Endodermal cell (in vitro differentiated cells): ENCODE results near the gene XNDC1N. TPM values are rescaled to one million over a fixed set of nuclear protein-coding genes. Genes with fewer than 3 reads are reported as not detected.

Source experiments
- DNase-seq: peaks from one replicate; pipeline ENCODE4 v3.0.0-alpha.2; 2017
- H3K27ac ChIP-seq: 2 replicates; pipeline ENCODE4 v1.5.1; 2013; ENCODE audit warnings: mild to moderate bottlenecking, low read depth, low read length, moderate library complexity
- H3K27me3 ChIP-seq: 2 replicates; pipeline ENCODE4 v1.6.1; 2013; ENCODE audit warnings: mild to moderate bottlenecking, low read length, moderate library complexity; ENCODE audit not compliant: insufficient read depth, control insufficient read depth, poor library complexity, severe bottlenecking
- H3K36me3 ChIP-seq: 2 replicates; pipeline ENCODE4 v1.7.0; 2013; ENCODE audit warnings: mild to moderate bottlenecking, low read length, moderate library complexity; ENCODE audit not compliant: control insufficient read depth, insufficient read depth
- H3K4me1 ChIP-seq: one replicate; pipeline ENCODE4 v1.7.0; 2013; ENCODE audit warnings: low read length; ENCODE audit not compliant: control insufficient read depth, insufficient read depth
- H3K4me3 ChIP-seq: 2 replicates; pipeline ENCODE4 v1.5.1; 2013; ENCODE audit warnings: mild to moderate bottlenecking, low read length, moderate library complexity
- H3K9ac ChIP-seq: 2 replicates; pipeline ENCODE4 v1.6.1; 2013; ENCODE audit warnings: mild to moderate bottlenecking, low read length, moderate library complexity; ENCODE audit not compliant: poor library complexity, severe bottlenecking; ENCODE audit errors: extremely low read depth
- H3K9me3 ChIP-seq: 2 replicates; pipeline ENCODE4 v1.6.1; 2013; ENCODE audit warnings: mild to moderate bottlenecking, low read length, moderate library complexity; ENCODE audit not compliant: control insufficient read depth
- H3K27ac Mint-ChIP-seq: 2 replicates; pipeline ENCODE4 v1.8.0; 2020; ENCODE audit warnings: mixed read lengths
- H3K27me3 Mint-ChIP-seq: 2 replicates; pipeline ENCODE4 v1.8.0; 2021; ENCODE audit warnings: mild to moderate bottlenecking, mixed read lengths; ENCODE audit not compliant: insufficient read depth
- H3K36me3 Mint-ChIP-seq: 2 replicates; pipeline ENCODE4 v1.8.0; 2020; ENCODE audit warnings: low read depth, mixed read lengths
- H3K4me1 Mint-ChIP-seq: 2 replicates; pipeline ENCODE4 v1.8.0; 2020; ENCODE audit warnings: mixed read lengths
- H3K4me3 Mint-ChIP-seq: 2 replicates; pipeline ENCODE4 v1.8.0; 2020; ENCODE audit warnings: mild to moderate bottlenecking, moderate library complexity, mixed read lengths
- H3K9me3 Mint-ChIP-seq: 2 replicates; pipeline ENCODE4 v1.8.0; 2020; ENCODE audit warnings: mild to moderate bottlenecking, mixed read lengths
- WGBS, 2 experiments: methylation state at CpG; one replicate each; pipeline versions ENCODE4 v1.1.5 to v1.1.7; 2013; ENCODE audit warnings: missing lambda C conversion rate in 2 of 2, mixed read lengths in 1 of 2; ENCODE audit not compliant: insufficient coverage in 1 of 2, insufficient read length in 1 of 2; 5-methylcytosine and 5-hydroxymethylcytosine counted together
- total RNA-seq, 2 donors: library from RNA; stranded (reverse); fragmentation: NEBNext Ultra II Directional in 1 of 2; extraction: Animal tissue kit (Norgen Biotek cat#: 25700) in 1 of 2; gene quantifications; 2 replicates in 1 of 2; 3 replicates in 1 of 2; pipeline ENCODE4 v1.2.1, GENCODE V29; 2021
- TF ChIP-seq, protein P1 (sequence below): fragments of 200-600 bp; sonication (generic); conservative IDR thresholded peaks from 2 replicates; pipeline ENCODE4 v1.5.0; 2021; ENCODE audit warnings: antibody characterized with exemption, mild to moderate bottlenecking

The XNDC1N gene
- total RNA-seq, 2 donors from 2014 or later = 11.4 to 15.2 TPM

DNA sequence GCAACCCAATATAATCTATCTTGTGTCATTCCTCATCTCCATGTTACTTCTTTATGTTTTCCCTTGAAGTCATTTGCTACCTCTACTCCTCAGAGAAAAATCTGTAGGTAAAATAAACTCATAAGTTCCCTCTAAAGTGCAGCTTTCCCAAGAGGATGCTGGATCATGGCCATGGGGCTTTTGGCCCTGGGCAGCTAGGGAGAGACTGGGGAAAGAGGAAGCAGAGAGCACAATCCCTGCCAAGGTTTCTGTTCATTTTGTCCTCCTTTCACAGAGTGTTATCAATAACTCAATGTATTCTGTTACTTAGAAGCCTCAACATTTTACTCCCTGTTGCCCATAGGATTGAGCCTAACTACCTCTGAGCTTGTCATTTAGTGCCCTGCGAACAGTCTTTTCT lies 9.4 kb upstream of the XNDC1N start:
- no peak for DNase-seq
- peaks cover 15% of the 10 kb centered on the region for H3K36me3 Mint-ChIP-seq
- H3K36me3 ChIP-seq = peaks cover 6% of the 10 kb centered on the region
- no peaks in the 10 kb centered on the region for H3K27me3 ChIP-seq
- H3K27ac ChIP-seq = no peak overlapping the region
- WGBS, 2 experiments = 100% methylated on average over 1 of the region's 1 CpG
- no peak overlapping the region for H3K4me3 ChIP-seq
- H3K4me1 Mint-ChIP-seq = peaks cover 2% of the 10 kb centered on the region
- no peaks in the 10 kb centered on the region for H3K9me3 ChIP-seq
- no peak overlapping the region for H3K9ac ChIP-seq
- no peaks in the 10 kb centered on the region for H3K4me1 ChIP-seq
- no peaks in the 10 kb centered on the region for H3K27me3 Mint-ChIP-seq
- H3K4me3 Mint-ChIP-seq = no peak overlapping the region
- H3K27ac Mint-ChIP-seq = no peak overlapping the region
- no peaks in the 10 kb centered on the region for H3K9me3 Mint-ChIP-seq
- TF ChIP-seq, protein P1, sequence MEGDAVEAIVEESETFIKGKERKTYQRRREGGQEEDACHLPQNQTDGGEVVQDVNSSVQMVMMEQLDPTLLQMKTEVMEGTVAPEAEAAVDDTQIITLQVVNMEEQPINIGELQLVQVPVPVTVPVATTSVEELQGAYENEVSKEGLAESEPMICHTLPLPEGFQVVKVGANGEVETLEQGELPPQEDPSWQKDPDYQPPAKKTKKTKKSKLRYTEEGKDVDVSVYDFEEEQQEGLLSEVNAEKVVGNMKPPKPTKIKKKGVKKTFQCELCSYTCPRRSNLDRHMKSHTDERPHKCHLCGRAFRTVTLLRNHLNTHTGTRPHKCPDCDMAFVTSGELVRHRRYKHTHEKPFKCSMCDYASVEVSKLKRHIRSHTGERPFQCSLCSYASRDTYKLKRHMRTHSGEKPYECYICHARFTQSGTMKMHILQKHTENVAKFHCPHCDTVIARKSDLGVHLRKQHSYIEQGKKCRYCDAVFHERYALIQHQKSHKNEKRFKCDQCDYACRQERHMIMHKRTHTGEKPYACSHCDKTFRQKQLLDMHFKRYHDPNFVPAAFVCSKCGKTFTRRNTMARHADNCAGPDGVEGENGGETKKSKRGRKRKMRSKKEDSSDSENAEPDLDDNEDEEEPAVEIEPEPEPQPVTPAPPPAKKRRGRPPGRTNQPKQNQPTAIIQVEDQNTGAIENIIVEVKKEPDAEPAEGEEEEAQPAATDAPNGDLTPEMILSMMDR = no peak

DNA sequence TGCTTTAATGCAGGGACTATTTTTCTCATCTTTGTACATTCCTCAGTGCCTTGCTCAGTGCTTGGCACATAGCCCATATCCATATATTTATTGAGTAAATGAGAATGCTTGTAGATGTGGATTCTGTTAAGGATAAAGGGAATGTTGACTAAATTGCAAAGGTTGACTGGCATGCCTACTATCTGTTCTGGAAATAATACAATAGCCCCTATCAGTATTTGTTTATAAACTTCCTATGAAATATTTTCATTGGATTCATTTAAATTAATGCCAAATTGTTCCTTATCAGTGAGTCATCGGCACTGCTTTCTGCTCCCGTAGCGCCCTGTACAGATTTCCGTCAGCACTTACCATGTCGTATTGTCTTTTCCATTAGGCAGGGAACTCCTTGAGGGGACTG lies 8.4 kb upstream of the XNDC1N start:
- Histone ChIP-seq H3K4me1 (no peaks in the 10 kb centered on the region), H3K27ac (no peak overlapping the region), H3K27me3 (no peaks in the 10 kb centered on the region), H3K4me3 (no peak overlapping the region), H3K9me3 (no peaks in the 10 kb centered on the region), H3K36me3 (peaks cover 6% of the 10 kb centered on the region), H3K9ac (no peak overlapping the region)
- Mint-ChIP-seq H3K9me3 (no peaks in the 10 kb centered on the region), H3K27ac (no peak overlapping the region), H3K4me3 (no peak overlapping the region), H3K4me1 (peaks cover 2% of the 10 kb centered on the region), H3K36me3 (peaks cover 13% of the 10 kb centered on the region), H3K27me3 (no peaks in the 10 kb centered on the region)
- TF ChIP-seq, protein P1 = no peak
- no peak for DNase-seq
- 78% methylated on average over 5 of the region's 5 CpGs for WGBS, 2 experiments

DNA sequence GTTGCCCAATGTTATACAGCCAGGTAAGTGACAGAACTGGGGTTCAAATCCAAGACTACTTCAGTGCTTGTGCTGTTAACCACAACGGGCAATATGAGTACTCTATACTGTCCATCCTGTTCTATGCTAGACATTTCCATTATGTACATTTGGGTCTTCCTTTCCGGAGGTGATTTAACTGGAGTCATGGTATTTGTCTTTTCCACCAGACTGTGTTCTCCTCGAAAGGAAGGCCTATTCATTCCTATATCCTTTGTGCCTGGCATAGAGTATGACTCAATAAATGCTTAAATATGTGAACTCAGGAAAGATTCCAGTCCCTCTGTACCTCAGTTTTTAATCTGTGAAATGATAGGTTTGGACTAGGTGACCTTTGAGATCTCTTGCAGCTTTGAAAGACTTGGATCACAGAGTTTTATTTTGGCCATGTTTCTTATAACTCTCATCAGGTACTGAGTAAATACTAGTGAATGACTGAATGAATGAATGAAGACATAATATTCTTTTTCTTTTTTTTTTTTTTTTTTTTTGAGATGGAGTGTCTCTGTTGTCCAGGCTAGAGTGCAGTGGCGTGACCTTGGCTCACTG lies 7.0 kb upstream of the XNDC1N start:
- 88 to 97% methylated on average over 3 to 4 of the region's 4 CpGs for WGBS, 2 experiments
- TF ChIP-seq, protein P1 = no peak
- Mint-ChIP-seq H3K4me3 (no peak overlapping the region), H3K36me3 (peaks cover 15% of the 10 kb centered on the region), H3K9me3 (no peaks in the 10 kb centered on the region), H3K4me1 (peaks cover 4% of the 10 kb centered on the region), H3K27ac (no peak overlapping the region), H3K27me3 (no peaks in the 10 kb centered on the region)
- Histone ChIP-seq H3K9me3 (no peaks in the 10 kb centered on the region), H3K36me3 (peaks cover 6% of the 10 kb centered on the region), H3K4me1 (no peaks in the 10 kb centered on the region), H3K27ac (no peak overlapping the region), H3K27me3 (no peaks in the 10 kb centered on the region), H3K4me3 (no peak overlapping the region), H3K9ac (no peak overlapping the region)
- no peak for DNase-seq
